Measurements from ENCODE around the gene SP7. TPM values are rescaled to one million over a fixed set of nuclear protein-coding genes. Genes with fewer than 3 reads are reported as not detected.

Gene SP7
- total RNA-seq (not detected), polyA plus RNA-seq (not detected)
- long read RNA-seq, donor 1: 0 reads
- long read RNA-seq, donor 2, partial matches to known transcripts: 0 of 1 reads
- long read RNA-seq, donor 2, other reads (novel, unspliced or antisense): 1 of 1 reads
- long read RNA-seq, donor 3: 0 reads

GRCh38 chr12:53336181-53336681 is at the start of gene SP7:
Gene SP7 (minus strand): TSS chr12:53336354. CDS start chr12:53335646, 708 bp downstream.
- 59 to 61% methylated on average over 15 of the region's 15 CpGs for WGBS, 2 donors
- DNase-seq (no peak), ATAC-seq (no peak)
- H3K4me1 ChIP-seq: peaks cover 0 to 7% (median 4%) of the 10 kb centered on the region in 9 donors
- no peak for TF ChIP-seq CTCF (IDR thresholded peaks at IDR 0.05)
- H3K27me3 ChIP-seq: peaks cover 0 to 68% (median 21%) of the 10 kb centered on the region in 7 donors
- no peaks in the 10 kb centered on the region for H3K36me3 ChIP-seq
- no peaks in the 10 kb centered on the region for H3K9me3 ChIP-seq
- H3K27ac ChIP-seq: no peak within 1 kb of the TSS
- intact Hi-C loops (cut with DNase I): no loop called here
- H3K4me3 ChIP-seq: no peak within 1 kb of the TSS

DNA sequence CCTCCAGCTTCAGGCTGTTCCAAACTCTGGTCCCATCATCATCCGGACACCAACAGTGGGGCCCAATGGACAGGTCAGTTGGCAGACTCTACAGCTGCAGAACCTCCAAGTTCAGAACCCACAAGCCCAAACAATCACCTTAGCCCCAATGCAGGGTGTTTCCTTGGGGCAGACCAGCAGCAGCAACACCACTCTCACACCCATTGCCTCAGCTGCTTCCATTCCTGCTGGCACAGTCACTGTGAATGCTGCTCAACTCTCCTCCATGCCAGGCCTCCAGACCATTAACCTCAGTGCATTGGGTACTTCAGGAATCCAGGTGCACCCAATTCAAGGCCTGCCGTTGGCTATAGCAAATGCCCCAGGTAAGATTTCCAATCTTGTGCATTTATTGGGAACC is 47.1 kb upstream of the SP7 start:
- DNase-seq (no peak), ATAC-seq (no peak)
- H3K4me1 ChIP-seq: peaks cover 20 to 83% (median 80%) of the 10 kb centered on the region in 9 donors
- WGBS, 2 donors: 73 to 84% methylated on average over 2 of the region's 2 CpGs
- intact Hi-C loops (cut with DNase I): loop anchor here in 2 of 10 donors (5.0 kb wide), 2 partner anchors 34 to 61 kb away; partner anchors contain the start of gene AAAS (in 1 of the 2)
- H3K9me3 ChIP-seq: no peaks in the 10 kb centered on the region
- peak overlapping the region in 8 of 10 donors; percentile 8 to 39 (median 14) for H3K4me3 ChIP-seq
- no peak for TF ChIP-seq CTCF (IDR thresholded peaks at IDR 0.05)
- peak overlapping the region in 2 of 10 donors; percentile 22 to 38 for H3K27ac ChIP-seq
- H3K27me3 ChIP-seq: no peaks in the 10 kb centered on the region
- H3K36me3 ChIP-seq: peaks cover 0 to 71% (median 35%) of the 10 kb centered on the region in 9 donors

DNA sequence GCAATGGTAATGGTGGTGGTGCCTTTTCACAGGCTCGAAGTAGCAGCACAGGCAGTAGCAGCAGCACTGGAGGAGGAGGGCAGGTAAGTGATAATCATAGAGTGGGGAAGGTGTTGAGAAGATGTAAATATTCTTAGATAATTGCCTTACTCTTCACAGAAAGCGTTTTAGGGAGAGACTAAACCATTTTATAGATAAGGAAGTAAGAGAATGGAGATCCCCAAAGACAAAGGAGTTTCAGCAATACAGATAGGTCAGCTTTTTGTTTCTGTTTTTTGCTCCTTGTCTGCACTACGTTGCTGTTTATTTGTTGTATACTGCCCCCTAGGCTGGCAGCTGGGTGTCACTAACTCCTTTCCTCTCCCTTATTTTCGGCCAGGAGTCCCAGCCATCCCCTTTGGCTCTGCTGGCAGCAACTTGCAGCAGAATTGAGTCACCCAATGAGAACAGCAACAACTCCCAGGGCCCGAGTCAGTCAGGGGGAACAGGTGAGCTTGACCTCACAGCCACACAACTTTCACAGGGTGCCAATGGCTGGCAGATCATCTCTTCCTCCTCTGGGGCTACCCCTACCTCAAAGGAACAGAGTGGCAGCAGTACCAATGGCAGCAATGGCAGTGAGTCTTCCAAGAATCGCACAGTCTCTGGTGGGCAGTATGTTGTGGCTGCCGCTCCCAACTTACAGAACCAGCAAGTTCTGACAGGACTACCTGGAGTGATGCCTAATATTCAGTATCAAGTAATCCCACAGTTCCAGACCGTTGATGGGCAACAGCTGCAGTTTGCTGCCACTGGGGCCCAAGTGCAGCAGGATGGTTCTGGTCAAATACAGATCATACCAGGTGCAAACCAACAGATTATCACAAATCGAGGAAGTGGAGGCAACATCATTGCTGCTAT is 45.8 kb upstream of the SP7 start:
- Histone ChIP-seq H3K27ac (peak overlapping the region in 8 of 10 donors; percentile 92 to 98 (median 98)), H3K4me1 (peaks cover 20 to 71% (median 67%) of the 10 kb centered on the region in 9 donors), H3K9me3 (no peaks in the 10 kb centered on the region), H3K36me3 (peaks cover 0 to 59% (median 35%) of the 10 kb centered on the region in 9 donors), H3K27me3 (no peaks in the 10 kb centered on the region), H3K4me3 (peak overlapping the region in 7 of 10 donors; percentile 52 to 69 (median 60))
- TF ChIP-seq CTCF (IDR thresholded peaks at IDR 0.05): peak in 7 of 9 donors; percentile 15 to 56 (median 50)
- 45 to 49% methylated on average over 9 of the region's 9 CpGs for WGBS, 2 donors
- peak in 1 of 2 donors; percentile 56 for DNase-seq
- no peak for ATAC-seq
- intact Hi-C loops (cut with DNase I): loop anchor here in 3 of 10 donors (2.0 to 5.0 kb wide), 3 partner anchors 29 to 60 kb away; partner anchors contain the start of gene AAAS (in 1 of the 3)
